HG03135 (cell line): ENCODE measurements around the gene MARF1.
"Not testable (repeated sequence)": the region's sequence is repeated elsewhere in the genome, so short reads cannot be mapped to it uniquely, and the experiment has no call there.

ENCODE experiments used
- ATAC-seq: cut with Tn5 transposase; IDR thresholded peaks from one replicate; pipeline ENCODE4 v1.9.1; 2021; ENCODE audit warnings: mild to moderate bottlenecking, moderate library complexity; ENCODE audit not compliant: unreplicated experiment

The MARF1 gene

GRCh38 chr16:15573896-15574613 is 68.9 kb downstream of the MARF1 start:
- ATAC-seq, result not testable (repeated sequence)

GRCh38 chr16:15573274-15573895 is 69.6 kb downstream of the MARF1 start:
- no peak for ATAC-seq

- no peak for ATAC-seq
Measured at GRCh38 chr16:15572329-15573001, 70.5 kb downstream of the MARF1 start.

- no peak for ATAC-seq
Measured at GRCh38 chr16:15571557-15571956, 71.4 kb downstream of the MARF1 start.

- not testable (repeated sequence) for ATAC-seq
Measured at GRCh38 chr16:15570666-15571065, 72.3 kb downstream of the MARF1 start.

- no peak for ATAC-seq
Measured at GRCh38 chr16:15567823-15568222, 75.1 kb downstream of the MARF1 start.

GRCh38 chr16:15566095-15566494 is 76.9 kb downstream of the MARF1 start:
- no peak for ATAC-seq

- ATAC-seq, result no peak
Measured at GRCh38 chr16:15564604-15565339, 78.2 kb downstream of the MARF1 start.

- ATAC-seq, result no peak
Measured at GRCh38 chr16:15559176-15559575, 83.8 kb downstream of the MARF1 start.

- no peak for ATAC-seq
Measured at GRCh38 chr16:15557258-15557657, 85.7 kb downstream of the MARF1 start.

- no peak for ATAC-seq
Measured at GRCh38 chr16:15556130-15556529, 86.8 kb downstream of the MARF1 start.

- no peak for ATAC-seq
Measured at GRCh38 chr16:15553313-15554088, 89.5 kb downstream of the MARF1 start.

GRCh38 chr16:15552507-15552906 is 90.4 kb downstream of the MARF1 start:
- no peak for ATAC-seq

GRCh38 chr16:15548482-15548891 is 94.5 kb downstream of the MARF1 start:
- ATAC-seq, result no peak

- ATAC-seq, result no peak
Measured at GRCh38 chr16:15547768-15548096, 95.2 kb downstream of the MARF1 start.

- not testable (repeated sequence) for ATAC-seq
Measured at GRCh38 chr16:15547072-15547767, 95.7 kb downstream of the MARF1 start.

- no peak for ATAC-seq
Measured at GRCh38 chr16:15545544-15545943, 97.4 kb downstream of the MARF1 start.

GRCh38 chr16:15544405-15544804 is 98.5 kb downstream of the MARF1 start:
- ATAC-seq, result no peak
